Mucosa of descending colon (tissue), 3 donors: ENCODE data around the gene SNX25. TPM values are rescaled to one million over a fixed set of nuclear protein-coding genes. Genes with fewer than 3 reads are reported as not detected.
"Not testable (repeated sequence)": the region's sequence is repeated elsewhere in the genome, so short reads cannot be mapped to it uniquely, and the experiment has no call there.

ENCODE experiments used
- ATAC-seq: fragments of 200-7000 bp; cut with Tn5 transposase; one replicate; pipeline ENCODE4 v1.9.1; 2020; ENCODE audit warnings: mild to moderate bottlenecking, moderate library complexity
- DNase-seq, 3 donors: peaks; one replicate each; pipeline ENCODE4 v3.0.0-alpha.2; 2020
- H3K36me3 ChIP-seq: fragments of 200-600 bp; one replicate; pipeline ENCODE4 v1.8.0; 2021; ENCODE audit warnings: low read depth, mild to moderate bottlenecking
- H3K4me1 ChIP-seq: fragments of 200-600 bp; one replicate; pipeline ENCODE4 v1.8.0; 2021; ENCODE audit warnings: low read depth, mild to moderate bottlenecking
- H3K4me3 ChIP-seq: fragments of 200-600 bp; one replicate; pipeline ENCODE4 v1.8.0; 2021; ENCODE audit warnings: mild to moderate bottlenecking
- H3K9me3 ChIP-seq: fragments of 200-600 bp; one replicate; pipeline ENCODE4 v1.8.0; 2021; ENCODE audit warnings: mild to moderate bottlenecking
- CTCF ChIP-seq: fragments of 200-600 bp; IDR thresholded peaks from one replicate; pipeline ENCODE4 v1.8.0; 2022; ENCODE audit warnings: antibody characterized with exemption, mild to moderate bottlenecking
- intact Hi-C, 2 donors: fragments of 100-400 bp; cut with DNase I in 1 of 2; cut with micrococcal nuclease in 1 of 2; formaldehyde crosslinking; loops; one replicate each; pipeline versions ENCODE4 v1.11.0 to v1.11.1; 2022; cut with DNase I, micrococcal nuclease
- total RNA-seq, 3 donors: library from RNA; stranded (reverse); fragmentation: NEBNext Ultra II Directional in 2 of 3; extraction: Animal tissue kit (Norgen Biotek cat#: 25700) in 2 of 3; gene quantifications; one replicate each; pipeline versions ENCODE4 v1.2.1 to v1.2.4, GENCODE V29; 2021 to 2023
- donor health status: DM: no; HTN: no; CAD: no; lungs with moderate emphysema.
- donor health status: DM: no; HTN: no; CAD: no.
- donor health status: DM: no; HTN: yes; CAD: no.

Gene SNX25
- total RNA-seq, 3 donors from 2014 or later: 10.8 to 29.7 (median 16.8) TPM

GRCh38 chr4:185358959-185359358 is 149.6 kb downstream of the SNX25 start:
- Histone ChIP-seq H3K4me3 (no peak overlapping the region), H3K9me3 (no peaks in the 10 kb centered on the region), H3K36me3 (no peaks in the 10 kb centered on the region), H3K4me1 (no peaks in the 10 kb centered on the region)
- ATAC-seq: no peak
- intact Hi-C loops: no loop called here
- no peak for DNase-seq
- TF ChIP-seq CTCF: no peak

DNA sequence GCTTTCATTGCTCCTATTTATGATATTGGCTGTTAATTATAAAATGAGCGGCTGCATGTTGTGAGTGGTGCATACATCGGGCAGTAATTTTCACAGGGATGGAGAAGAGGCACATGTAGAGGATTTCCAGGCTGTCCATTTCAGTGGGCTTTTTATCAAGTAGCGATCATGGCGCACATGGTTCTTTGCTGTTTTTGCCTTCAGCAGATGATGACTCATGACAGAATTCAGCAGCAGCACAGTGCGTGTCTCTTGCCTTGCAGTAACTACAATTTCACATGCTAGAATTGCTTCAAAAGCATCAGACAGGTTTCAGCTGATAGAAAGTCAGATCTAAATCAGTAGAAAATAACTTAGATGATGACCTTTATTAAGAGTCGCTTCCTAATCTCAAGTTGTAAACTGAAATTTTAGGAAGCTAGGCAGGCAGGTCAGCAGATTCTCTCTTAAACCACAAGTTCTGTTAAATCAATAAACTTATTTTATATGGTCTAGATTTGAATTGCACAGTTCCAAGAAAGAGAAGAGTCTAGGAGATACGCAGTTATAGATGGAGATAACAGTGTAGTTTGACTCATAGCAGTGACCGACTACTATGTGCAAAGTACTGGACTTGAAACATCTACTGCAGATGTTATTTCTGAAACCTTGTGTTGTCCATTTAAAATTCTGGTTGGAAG is 150.5 kb downstream of the SNX25 start:
- intact Hi-C loops: no loop called here
- no peak for ATAC-seq
- TF ChIP-seq CTCF: no peak
- H3K4me3 ChIP-seq: no peak overlapping the region
- H3K9me3 ChIP-seq: no peaks in the 10 kb centered on the region
- DNase-seq: no peak
- no peaks in the 10 kb centered on the region for H3K4me1 ChIP-seq
- no peaks in the 10 kb centered on the region for H3K36me3 ChIP-seq

DNA sequence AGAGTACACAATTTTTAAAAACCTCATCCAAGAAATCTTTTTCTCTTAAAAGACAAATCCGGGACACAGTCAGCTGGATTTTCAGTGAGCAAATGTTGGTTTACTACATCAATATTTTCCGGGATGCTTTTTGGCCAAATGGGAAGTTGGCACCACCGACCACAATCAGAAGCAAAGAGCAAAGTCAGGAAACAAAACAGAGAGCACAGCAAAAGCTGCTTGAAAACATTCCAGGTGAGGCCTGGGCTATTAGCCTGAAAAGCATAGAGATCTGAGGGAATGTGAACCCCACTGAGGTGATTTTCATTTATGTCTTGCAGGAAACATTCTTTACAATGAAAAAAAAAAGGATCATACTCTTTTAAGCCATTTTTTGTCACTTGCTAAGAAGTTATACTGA is 152.5 kb downstream of the SNX25 start:
- Histone ChIP-seq H3K4me3 (no peak overlapping the region), H3K4me1 (no peaks in the 10 kb centered on the region), H3K36me3 (no peaks in the 10 kb centered on the region), H3K9me3 (no peaks in the 10 kb centered on the region)
- ATAC-seq: no peak
- DNase-seq: no peak
- no peak for TF ChIP-seq CTCF
- intact Hi-C loops: no loop called here

- intact Hi-C loops, ATAC-seq, H3K4me1 ChIP-seq, H3K36me3 ChIP-seq, H3K4me3 ChIP-seq, DNase-seq, H3K9me3 ChIP-seq: not testable (repeated sequence)
Observed at GRCh38 chr4:185362570-185362969, 153.2 kb downstream of the SNX25 start.

DNA sequence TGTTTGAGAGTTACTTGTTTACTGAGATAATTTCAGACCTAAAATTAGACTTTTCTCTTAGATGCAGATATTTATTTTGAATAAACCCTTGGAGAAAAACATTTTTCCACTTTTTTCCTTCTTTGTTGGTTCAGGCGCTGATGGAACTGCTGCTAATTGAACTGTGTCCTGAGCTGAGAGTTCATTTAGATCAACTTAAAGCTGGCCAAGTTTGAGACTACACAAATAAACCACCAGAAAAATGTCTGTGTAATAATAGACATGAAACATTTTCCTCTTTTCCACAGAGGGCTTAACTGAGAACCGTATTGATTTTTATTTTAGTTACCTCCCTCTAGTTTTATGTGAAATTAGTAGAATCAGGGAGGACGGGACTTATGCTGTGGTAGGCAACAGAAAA is 153.9 kb downstream of the SNX25 start:
- Histone ChIP-seq H3K4me3 (no peak overlapping the region), H3K36me3 (no peaks in the 10 kb centered on the region), H3K9me3 (no peaks in the 10 kb centered on the region), H3K4me1 (no peaks in the 10 kb centered on the region)
- intact Hi-C loops: no loop called here
- ATAC-seq: no peak
- TF ChIP-seq CTCF: no peak
- DNase-seq: no peak

DNA sequence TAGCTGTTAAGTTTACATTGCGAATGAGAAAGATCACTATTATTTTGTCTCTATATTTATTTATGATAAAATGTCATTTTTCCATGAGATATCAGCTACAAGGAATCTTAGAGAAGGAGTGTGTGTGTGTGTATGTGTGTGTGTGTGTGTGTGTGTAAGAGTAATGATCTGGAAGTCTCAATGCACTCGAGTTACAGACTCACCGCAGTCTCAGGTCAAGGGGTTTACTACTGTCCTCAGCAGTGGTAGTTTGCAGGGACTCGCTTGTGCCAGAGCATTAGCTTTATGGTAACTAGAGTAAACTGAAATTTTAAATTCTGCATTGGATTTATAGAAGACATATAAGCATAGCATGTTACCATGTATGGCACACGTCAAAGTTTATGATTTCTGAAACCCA is 155.5 kb downstream of the SNX25 start:
- no peak for TF ChIP-seq CTCF
- Histone ChIP-seq H3K4me1 (no peaks in the 10 kb centered on the region), H3K9me3 (no peaks in the 10 kb centered on the region), H3K4me3 (no peak overlapping the region), H3K36me3 (no peaks in the 10 kb centered on the region)
- intact Hi-C loops: no loop called here
- DNase-seq (no peak), ATAC-seq (no peak)
